Stimulated activated memory B cell treated with anti-CD40 and anti-IgM and Interleukin-4, amounts not matched to agents 10 μg/mL and 1 μg/mL and 100 μg/mL, for 72 hours (primary cell): ENCODE measurements around the gene PRKCH.
A peak's percentile ranks its signal among the peaks of the same experiment; 100 is the strongest.

Source experiments
- ATAC-seq: fragments of 150-1000 bp; cut with Tn5 transposase; 2 replicates; pipeline ENCODE4 v1.10.0; 2021
- H3K27ac Mint-ChIP-seq: one replicate; pipeline ENCODE4 v1.8.0; 2022; ENCODE audit warnings: mild to moderate bottlenecking, mixed read lengths
- H3K27me3 Mint-ChIP-seq: one replicate; pipeline ENCODE4 v1.8.0; 2022; ENCODE audit warnings: mixed read lengths
- H3K36me3 Mint-ChIP-seq: one replicate; pipeline ENCODE4 v1.8.0; 2022; ENCODE audit warnings: mixed read lengths
- H3K4me1 Mint-ChIP-seq: one replicate; pipeline ENCODE4 v1.8.0; 2022; ENCODE audit warnings: mixed read lengths
- H3K4me3 Mint-ChIP-seq: one replicate; pipeline ENCODE4 v1.8.0; 2022; ENCODE audit warnings: mild to moderate bottlenecking, moderate library complexity, mixed read lengths
- H3K9me3 Mint-ChIP-seq: one replicate; pipeline ENCODE4 v1.8.0; 2022; ENCODE audit warnings: mixed read lengths

The PRKCH gene

DNA sequence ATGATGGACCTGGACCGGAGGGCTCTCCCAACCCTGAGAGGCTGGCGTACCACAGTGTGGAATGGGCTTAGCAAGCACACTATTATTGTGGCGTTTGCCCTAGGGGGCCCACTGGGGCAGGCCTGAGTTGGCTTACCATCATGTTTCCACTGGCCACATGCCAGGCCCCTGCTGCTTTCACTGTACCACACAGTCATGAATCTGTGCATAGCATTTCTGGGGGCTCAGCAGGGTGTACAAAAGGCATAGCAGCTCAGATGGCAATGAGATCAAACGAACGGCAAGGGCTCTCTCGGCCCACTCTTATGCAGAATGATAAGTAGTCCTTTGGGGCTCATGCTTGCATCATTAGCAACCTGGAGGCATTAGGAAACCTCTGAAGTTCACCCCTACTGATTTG, 236.9 kb downstream of the PRKCH start:
- Mint-ChIP-seq H3K27ac (no peak overlapping the region), H3K4me1 (peaks cover 42% of the 10 kb centered on the region), H3K4me3 (no peak overlapping the region), H3K27me3 (no peaks in the 10 kb centered on the region), H3K9me3 (no peaks in the 10 kb centered on the region), H3K36me3 (no peaks in the 10 kb centered on the region)
- no peak for ATAC-seq

DNA sequence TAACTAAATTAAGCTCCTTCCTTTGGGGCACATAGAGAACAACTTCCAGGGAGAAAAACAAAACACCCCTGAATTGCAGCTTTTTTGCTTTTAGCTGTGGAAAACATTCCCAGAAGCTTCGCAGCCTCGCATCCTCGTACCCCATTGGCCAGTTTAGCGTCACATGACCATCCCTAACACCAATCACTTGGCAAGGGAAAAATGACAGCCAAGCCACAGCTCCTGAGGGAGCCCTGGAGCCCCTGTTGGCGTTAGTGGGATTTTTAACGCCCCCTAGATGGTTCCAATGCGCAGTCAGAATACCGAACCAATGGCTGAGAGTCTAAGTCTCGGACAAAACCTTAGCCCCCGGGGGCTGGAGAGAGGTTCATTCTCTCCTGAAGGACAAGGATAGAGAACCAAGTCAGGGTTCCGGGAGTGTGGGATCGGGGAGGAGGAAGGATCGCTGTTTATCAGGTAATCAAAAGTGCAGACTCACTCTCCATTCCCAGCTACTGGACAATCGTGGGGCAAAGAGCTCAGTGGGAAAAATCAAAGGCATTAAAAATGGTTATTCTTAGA, 238.3 kb downstream of the PRKCH start:
- no peak for ATAC-seq
- Mint-ChIP-seq H3K4me1 (peaks cover 44% of the 10 kb centered on the region), H3K9me3 (no peaks in the 10 kb centered on the region), H3K36me3 (no peaks in the 10 kb centered on the region), H3K27me3 (no peaks in the 10 kb centered on the region), H3K27ac (peak overlapping the region; percentile 34), H3K4me3 (no peak overlapping the region)

DNA sequence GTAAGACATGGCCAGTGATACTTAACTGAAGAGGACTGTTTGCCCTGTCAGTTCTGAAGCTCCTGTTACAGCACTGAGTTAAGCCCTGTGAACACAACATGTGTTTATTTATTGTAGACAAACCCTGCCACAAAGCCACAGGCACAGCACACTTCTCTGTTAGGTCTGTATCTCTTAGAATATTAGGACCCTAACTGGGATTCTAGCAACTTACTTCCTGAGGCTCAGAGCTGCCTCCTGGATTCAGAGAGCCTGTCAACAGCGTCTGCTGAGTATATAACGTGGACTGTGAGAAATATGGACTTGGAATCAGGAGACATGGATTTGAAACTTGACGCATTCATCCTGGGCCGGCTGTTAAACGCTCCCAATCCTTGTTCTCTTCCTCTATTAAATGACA, 238.9 kb downstream of the PRKCH start:
- ATAC-seq, result no peak
- H3K9me3 Mint-ChIP-seq, result no peaks in the 10 kb centered on the region
- no peak overlapping the region for H3K27ac Mint-ChIP-seq
- no peaks in the 10 kb centered on the region for H3K36me3 Mint-ChIP-seq
- H3K27me3 Mint-ChIP-seq, result no peaks in the 10 kb centered on the region
- no peak overlapping the region for H3K4me3 Mint-ChIP-seq
- peaks cover 40% of the 10 kb centered on the region for H3K4me1 Mint-ChIP-seq

DNA sequence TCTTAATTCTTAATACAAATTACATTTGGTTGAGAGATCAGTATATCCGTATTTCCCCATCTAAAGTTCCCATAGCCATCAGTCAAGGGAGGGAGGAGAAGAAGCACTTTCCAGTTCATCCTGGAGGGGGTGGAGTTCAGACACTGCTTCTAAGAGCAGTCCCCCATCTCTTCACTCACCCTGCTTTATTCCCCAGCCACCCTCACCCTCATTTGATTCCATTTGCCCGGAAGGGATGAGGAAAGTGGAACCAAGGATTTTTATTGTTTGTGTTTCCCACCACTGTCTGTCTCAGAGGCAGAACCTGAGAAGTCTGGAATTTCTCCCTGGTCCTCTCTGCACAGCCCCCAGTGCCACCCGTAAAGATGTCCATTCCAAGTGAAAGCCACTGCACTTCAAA, 239.7 kb downstream of the PRKCH start:
- H3K9me3 Mint-ChIP-seq, result no peaks in the 10 kb centered on the region
- H3K4me1 Mint-ChIP-seq, result peaks cover 33% of the 10 kb centered on the region
- H3K27me3 Mint-ChIP-seq, result no peaks in the 10 kb centered on the region
- ATAC-seq, result no peak
- peak overlapping the region; percentile 75 for H3K27ac Mint-ChIP-seq
- H3K36me3 Mint-ChIP-seq, result no peaks in the 10 kb centered on the region
- no peak overlapping the region for H3K4me3 Mint-ChIP-seq

DNA sequence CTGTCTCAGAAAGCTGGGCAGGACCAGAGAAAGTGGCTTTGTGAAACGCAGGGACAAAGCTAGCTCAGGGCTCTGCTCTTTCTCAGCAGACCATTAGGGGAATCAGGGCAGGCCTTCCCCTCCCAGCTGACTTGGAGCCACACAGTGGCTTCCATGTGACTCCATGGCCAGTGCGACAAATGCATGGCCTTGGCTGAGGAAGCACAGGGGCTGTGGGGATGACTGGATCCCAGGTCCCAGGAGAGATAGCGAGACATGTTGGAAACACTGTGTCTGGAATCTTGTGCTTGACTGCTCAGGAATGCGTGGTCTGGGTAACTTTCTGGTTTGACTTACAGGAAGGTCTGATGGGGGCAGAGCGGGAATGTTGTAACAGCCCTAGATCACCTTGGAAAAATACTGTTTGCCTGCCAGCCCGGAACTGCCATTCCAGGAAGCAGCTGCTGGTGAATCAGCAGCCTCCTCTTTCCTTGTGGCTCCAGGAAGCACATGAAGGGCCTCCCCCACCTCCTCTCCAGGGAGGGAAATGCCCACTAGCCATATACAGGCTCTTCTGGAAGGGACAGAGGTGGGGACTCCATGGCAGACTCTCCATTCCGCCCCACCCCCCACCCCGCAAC, 240.4 kb downstream of the PRKCH start:
- Mint-ChIP-seq H3K36me3 (no peaks in the 10 kb centered on the region), H3K27me3 (no peaks in the 10 kb centered on the region), H3K9me3 (no peaks in the 10 kb centered on the region), H3K4me1 (peaks cover 33% of the 10 kb centered on the region), H3K27ac (peak overlapping the region; percentile 75), H3K4me3 (no peak overlapping the region)
- ATAC-seq, result no peak

DNA sequence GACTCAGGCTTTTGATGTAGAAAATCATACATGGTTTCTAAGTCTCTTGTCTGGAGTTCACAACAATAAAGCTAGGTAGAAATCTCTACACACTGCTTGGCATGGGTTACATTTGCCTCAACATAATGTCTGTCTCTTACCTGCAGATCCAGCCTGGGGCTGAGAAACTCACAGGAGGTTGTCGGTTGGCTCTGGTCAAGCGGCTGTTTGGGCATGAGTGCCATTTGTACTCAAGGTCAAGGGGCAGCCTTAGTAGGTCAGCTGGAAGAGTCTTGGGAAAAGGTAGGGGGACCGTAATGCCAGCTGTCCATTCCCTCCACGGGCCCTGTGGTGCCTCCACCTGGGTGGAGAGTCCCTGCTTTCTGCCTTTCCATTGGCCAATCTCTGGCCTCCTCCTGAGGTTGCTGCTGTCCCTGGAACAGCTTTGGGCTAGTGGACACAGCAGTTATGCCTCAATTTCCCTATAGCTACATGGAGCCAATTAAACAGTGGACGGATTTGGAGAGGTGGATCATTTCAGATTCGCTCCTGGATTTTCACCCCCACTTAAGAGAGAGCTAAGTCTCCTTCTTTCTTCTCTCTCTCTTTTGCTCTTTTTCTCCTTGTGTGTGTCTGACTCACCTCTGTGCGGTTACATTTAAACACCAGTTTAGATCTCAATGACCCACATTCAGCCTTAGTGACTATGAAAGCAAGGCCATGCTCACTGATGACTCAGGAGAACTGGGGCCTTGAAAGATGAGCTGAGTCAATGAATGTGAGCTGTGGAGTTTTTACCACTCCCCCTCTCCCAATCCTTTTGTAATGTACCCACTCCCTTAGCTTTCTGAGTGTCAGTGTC, 241.2 kb downstream of the PRKCH start:
- ATAC-seq, result no peak
- H3K4me1 Mint-ChIP-seq, result peaks cover 38% of the 10 kb centered on the region
- peak overlapping the region; percentile 75 for H3K27ac Mint-ChIP-seq
- no peak overlapping the region for H3K4me3 Mint-ChIP-seq
- H3K9me3 Mint-ChIP-seq, result no peaks in the 10 kb centered on the region
- no peaks in the 10 kb centered on the region for H3K27me3 Mint-ChIP-seq
- H3K36me3 Mint-ChIP-seq, result no peaks in the 10 kb centered on the region

DNA sequence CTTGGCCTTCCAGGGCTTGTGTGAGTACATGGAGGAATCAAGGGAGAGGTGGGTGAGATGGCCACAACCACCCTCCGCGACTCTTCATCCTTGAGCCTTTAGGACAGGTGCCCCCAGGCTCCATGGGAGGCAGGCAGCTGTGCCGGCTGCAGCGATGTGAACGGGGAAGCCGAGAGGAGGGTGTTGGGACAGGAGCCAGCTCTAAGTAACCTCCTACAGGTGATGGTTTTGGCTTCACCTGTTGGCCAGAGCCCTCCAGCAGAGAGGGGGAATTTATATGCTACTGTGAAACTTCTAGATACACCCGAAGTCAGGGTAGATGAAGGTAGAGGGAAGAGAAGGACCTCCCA, 241.8 kb downstream of the PRKCH start:
- peaks cover 44% of the 10 kb centered on the region for H3K4me1 Mint-ChIP-seq
- no peaks in the 10 kb centered on the region for H3K27me3 Mint-ChIP-seq

DNA sequence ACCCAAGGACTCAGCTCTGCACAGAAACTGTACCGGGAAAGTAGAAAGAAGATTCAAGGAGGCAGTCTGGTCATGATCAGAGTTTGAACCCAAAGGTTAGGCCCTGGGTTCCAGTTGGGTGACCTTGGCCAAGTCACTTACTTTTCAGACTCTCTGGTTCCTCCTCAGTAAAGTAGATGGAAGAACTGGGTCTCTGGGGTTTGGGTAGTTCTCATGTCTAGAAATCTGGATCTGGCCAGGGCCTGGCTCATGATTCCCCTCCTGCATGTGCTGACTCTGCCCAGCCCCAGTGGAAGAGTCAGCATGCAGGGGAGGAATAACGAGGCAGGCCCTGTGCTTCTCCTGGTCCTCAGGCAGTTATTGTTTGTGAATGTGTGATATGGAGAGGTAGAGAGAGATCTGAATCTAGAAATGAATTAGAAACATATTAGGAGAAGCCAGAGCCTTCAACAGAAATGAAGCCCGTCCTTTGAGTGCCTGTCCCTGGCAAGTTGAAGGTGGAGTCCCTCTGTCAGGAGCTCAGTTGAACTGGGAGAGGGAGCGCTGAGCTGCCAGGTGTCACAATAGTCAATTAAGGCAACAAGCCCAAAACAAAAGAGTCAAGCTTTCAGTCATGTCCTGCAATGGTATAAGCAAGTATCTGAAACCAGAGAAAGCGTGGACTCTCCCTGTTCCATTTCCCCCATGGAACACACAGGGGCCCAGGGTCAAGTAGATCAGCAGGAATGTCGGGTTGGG, 242.7 kb downstream of the PRKCH start:
- Mint-ChIP-seq H3K4me1 (peaks cover 53% of the 10 kb centered on the region), H3K4me3 (no peak overlapping the region), H3K9me3 (no peaks in the 10 kb centered on the region), H3K36me3 (no peaks in the 10 kb centered on the region), H3K27ac (peak overlapping the region; percentile 75), H3K27me3 (no peaks in the 10 kb centered on the region)
- ATAC-seq, result no peak

More for the DNA sequence above, 241.8 kb downstream of the PRKCH start:
- Mint-ChIP-seq H3K9me3 (no peaks in the 10 kb centered on the region), H3K27ac (peak overlapping the region; percentile 75), H3K36me3 (no peaks in the 10 kb centered on the region), H3K4me3 (no peak overlapping the region)
- no peak for ATAC-seq

DNA sequence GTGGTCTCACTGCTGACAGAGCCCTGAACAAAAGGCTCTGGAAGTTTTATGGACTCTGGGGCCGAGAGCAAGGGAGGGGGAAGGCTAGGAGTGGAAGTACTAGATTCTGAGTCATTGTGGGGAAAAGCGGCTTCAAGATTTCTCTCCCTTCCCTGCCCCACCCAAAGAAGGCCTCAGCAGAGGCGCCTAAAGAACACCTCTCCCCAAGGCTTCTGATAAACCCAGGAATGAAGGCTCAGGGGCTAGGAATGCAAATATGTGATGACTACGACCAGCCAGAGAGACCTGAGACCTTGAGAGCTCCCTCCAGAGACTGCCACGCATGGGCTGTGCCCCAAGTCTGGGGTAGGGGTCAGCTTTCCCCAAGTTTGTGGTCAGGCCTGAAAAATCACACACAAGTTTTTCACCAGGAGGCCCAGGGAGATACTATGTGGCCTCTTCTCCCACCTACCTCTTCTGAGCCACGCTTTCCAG, 243.3 kb downstream of the PRKCH start:
- no peaks in the 10 kb centered on the region for H3K36me3 Mint-ChIP-seq
- no peak for ATAC-seq
- H3K4me3 Mint-ChIP-seq, result no peak overlapping the region
- peak overlapping the region; percentile 75 for H3K27ac Mint-ChIP-seq
- no peaks in the 10 kb centered on the region for H3K27me3 Mint-ChIP-seq
- H3K4me1 Mint-ChIP-seq, result peaks cover 60% of the 10 kb centered on the region
- H3K9me3 Mint-ChIP-seq, result no peaks in the 10 kb centered on the region

DNA sequence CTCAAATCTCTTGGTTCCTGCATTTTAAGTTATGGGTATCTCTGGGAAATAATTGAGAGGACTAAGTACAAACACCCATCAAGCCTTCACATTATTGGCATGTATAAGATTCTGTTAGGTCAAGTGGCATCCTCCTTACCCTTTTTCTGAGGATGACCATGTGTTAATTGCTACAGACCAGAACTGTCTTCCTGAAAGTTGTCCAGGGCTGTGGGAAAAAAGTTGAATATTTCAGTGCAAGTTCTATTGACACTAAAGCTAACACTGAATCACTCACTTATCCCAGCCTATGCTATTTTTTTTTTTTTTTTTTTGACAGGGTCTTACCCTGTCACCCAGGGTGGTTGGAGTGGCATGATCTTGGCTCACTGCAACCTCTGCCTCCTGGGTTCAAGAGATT, 243.8 kb downstream of the PRKCH start:
- no peak for ATAC-seq
- Mint-ChIP-seq H3K4me1 (peaks cover 65% of the 10 kb centered on the region), H3K9me3 (no peaks in the 10 kb centered on the region), H3K36me3 (no peaks in the 10 kb centered on the region), H3K27ac (peak overlapping the region; percentile 75), H3K27me3 (no peaks in the 10 kb centered on the region), H3K4me3 (no peak overlapping the region)

DNA sequence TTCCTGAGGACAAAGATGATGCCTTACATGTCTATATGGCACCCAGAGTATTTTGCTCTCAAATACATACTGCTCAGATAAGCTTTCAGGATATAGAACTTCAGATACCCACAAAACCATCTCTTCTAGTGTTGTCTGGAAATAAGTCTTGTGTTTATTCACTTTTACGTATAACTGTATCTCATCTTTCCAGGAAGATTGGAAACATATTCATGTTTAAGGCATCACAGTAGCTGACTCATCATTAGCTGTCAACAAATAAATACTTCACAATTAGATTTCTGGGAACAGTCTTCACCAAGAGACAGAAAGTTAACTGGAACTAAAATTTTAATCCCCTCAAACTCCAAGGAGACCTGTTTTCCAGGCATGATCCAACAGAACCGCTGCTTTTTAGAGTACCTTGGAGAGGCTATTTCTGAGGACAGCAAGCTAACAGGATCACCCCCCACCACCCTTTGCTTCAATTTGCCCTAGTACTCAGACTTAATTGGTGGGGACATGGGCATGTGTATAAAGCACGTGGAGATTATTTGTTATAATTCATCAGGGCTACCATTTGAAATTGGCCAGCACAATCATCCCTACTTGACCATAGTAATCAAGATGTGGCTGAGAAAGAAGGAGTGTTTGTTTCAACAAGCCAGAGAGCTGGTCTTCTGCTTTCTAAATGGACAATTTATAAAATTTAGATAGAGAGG, 244.6 kb downstream of the PRKCH start:
- ATAC-seq, result no peak
- H3K4me3 Mint-ChIP-seq, result no peak overlapping the region
- H3K27ac Mint-ChIP-seq, result peak overlapping the region; percentile 75
- no peaks in the 10 kb centered on the region for H3K27me3 Mint-ChIP-seq
- peaks cover 73% of the 10 kb centered on the region for H3K4me1 Mint-ChIP-seq
- no peaks in the 10 kb centered on the region for H3K36me3 Mint-ChIP-seq
- no peaks in the 10 kb centered on the region for H3K9me3 Mint-ChIP-seq

DNA sequence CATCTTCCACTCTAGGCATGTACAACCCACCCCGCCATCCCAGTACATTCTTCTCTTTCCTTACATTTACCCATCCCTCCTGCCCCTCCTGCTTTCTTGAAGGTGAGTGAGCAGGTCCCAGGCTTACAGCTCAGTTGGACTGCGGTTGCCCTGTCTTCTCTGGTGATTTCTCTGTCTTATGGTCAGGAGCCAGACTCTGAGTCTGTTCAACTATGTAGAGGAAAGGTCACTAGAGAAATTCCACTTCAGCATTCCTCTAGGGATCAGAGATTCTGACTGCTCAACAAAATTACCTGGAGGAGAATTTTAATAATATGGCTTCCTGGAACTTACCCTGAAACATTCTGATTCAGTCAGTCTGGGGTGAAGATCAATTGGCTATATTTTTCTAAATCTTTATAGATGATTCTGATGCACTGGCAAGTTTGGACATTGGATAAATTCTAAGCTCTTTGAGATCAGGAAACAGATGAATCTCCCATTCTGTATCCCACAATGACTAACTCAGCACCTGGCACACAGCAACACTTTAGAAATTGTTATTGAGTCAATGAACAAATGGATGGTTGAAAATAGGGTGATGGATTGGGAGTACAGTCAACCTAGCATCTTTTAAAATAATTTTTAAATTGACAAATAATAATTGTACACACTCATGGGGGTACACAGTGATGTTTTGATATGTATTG, 245.3 kb downstream of the PRKCH start:
- no peak for ATAC-seq
- H3K4me3 Mint-ChIP-seq, result no peak overlapping the region
- H3K27me3 Mint-ChIP-seq, result no peaks in the 10 kb centered on the region
- no peaks in the 10 kb centered on the region for H3K36me3 Mint-ChIP-seq
- peak overlapping the region; percentile 83 for H3K27ac Mint-ChIP-seq
- no peaks in the 10 kb centered on the region for H3K9me3 Mint-ChIP-seq
- H3K4me1 Mint-ChIP-seq, result peaks cover 74% of the 10 kb centered on the region

DNA sequence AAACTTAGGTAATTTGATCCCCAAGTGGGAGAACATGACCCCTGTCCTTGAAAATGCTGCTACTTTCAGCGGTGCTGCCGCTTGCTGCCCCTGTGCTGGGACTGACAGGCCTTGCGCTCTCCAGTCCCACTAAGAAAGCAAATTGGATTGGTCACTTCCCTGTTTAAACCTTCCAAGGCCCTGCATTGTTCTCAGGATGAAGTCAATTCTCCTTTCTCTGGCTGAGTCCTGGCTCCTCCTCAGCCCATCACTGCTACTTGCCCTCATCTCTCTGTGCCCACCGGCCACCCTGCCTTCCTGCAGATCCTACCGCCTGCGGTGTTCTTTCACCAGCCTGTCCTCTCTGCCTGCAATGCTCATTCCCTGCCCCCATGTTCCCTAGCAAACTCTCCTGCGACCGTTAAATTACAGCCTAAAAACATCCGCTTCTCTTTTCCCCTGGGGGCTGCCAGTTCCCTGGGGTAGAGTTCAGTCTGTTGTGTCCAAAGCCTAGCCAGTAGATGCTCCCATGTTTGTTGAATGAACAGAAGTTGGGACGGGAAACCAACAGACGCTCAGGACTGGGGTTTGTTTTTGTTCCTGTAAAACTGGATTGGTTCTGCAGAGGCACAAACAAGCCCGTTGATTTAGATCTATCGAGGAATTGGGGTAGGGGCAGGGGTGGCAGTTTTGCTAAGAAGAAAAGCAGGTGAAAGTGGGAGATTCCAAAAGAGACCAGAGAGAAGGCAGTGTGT, 246.6 kb downstream of the PRKCH start:
- peak overlapping the region; percentile 83 for H3K27ac Mint-ChIP-seq
- peaks cover 68% of the 10 kb centered on the region for H3K4me1 Mint-ChIP-seq

DNA sequence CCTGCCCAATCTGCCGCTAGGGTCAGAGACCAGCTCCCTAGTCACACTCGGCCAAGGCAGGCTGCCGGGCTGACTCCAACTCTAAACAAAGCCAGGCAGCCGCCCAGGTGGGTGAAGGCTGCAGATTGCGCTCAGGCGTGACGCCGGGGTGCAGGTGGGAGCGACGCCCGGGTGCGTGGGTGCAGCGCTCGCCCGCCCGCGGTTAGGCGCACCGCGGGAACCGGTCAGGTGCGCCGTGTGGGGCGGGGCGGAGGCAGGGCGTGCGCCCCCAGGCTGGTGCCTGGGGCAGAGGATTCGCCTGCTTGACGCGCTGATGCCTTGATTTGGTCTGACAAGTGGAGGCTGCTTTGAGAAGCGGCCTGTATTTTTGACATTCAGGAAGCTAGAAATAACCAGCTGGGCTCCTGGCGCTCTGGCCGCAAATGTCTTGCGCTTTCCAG, 247.2 kb downstream of the PRKCH start:
- H3K36me3 Mint-ChIP-seq, result no peaks in the 10 kb centered on the region
- peaks cover 64% of the 10 kb centered on the region for H3K4me1 Mint-ChIP-seq
- H3K4me3 Mint-ChIP-seq, result peak overlapping the region; percentile 66
- ATAC-seq, result peak; percentile 96
- H3K27me3 Mint-ChIP-seq, result no peaks in the 10 kb centered on the region
- no peaks in the 10 kb centered on the region for H3K9me3 Mint-ChIP-seq
- peak overlapping the region; percentile 83 for H3K27ac Mint-ChIP-seq

More for the DNA sequence above, 246.6 kb downstream of the PRKCH start:
- no peaks in the 10 kb centered on the region for H3K27me3 Mint-ChIP-seq
- H3K36me3 Mint-ChIP-seq, result no peaks in the 10 kb centered on the region
- no peaks in the 10 kb centered on the region for H3K9me3 Mint-ChIP-seq
- H3K4me3 Mint-ChIP-seq, result peak overlapping the region; percentile 66
- peak; percentile 6 for ATAC-seq
